HCT116 (cell line): ENCODE data around the gene FLNA. TPM values are rescaled to one million over a fixed set of nuclear protein-coding genes. Genes with fewer than 3 reads are reported as not detected.

Experiments
- ATAC-seq: fragments of 200-7000 bp; cut with Tn5 transposase; 2 replicates; pipeline ENCODE4 v1.9.1; 2020; ENCODE audit warnings: mild to moderate bottlenecking, moderate library complexity
- BruUV-seq: library from RNA; stranded (reverse); fragments of 400-500 nt; replicated peaks from 2 replicates; lab custom pipeline; 2021; lab: Mats Ljungman, UMichigan
- CTCF ChIA-PET: fragments of 300-600 bp; sonication (Branson Sonifier 250); formaldehyde crosslinking; loops from one replicate; lab custom pipeline; 2021; ENCODE audit warnings: antibody characterized with exemption; lab: Charles Lee
- POLR2A ChIA-PET: fragments of 300-600, 350-600 bp; sonication (Branson Sonifier 250); formaldehyde crosslinking; loops from one replicate; lab custom pipeline; 2021; ENCODE audit warnings: antibody characterized with exemption; lab: Charles Lee
- RAD21 ChIA-PET, 2 experiments: fragments of 300-600 bp; sonication (Branson Sonifier 250); formaldehyde crosslinking; loops; one replicate each; lab custom pipeline; 2023; ENCODE audit warnings: low total read pairs in 2 of 2; ENCODE audit not compliant: uncharacterized antibody in 2 of 2, unreplicated experiment in 2 of 2, low non-redundant PET in 1 of 2; lab: Charles Lee
- DNase-seq: peaks from one replicate; pipeline ENCODE4 v3.0.0-alpha.2; 2010; ENCODE audit warnings: low read depth, low spot score
- H2AFZ ChIP-seq: fragments of 200-600 bp; shearing (Covaris generic), sonication (generic); 2 replicates; pipeline ENCODE4 v1.6.1; 2017; ENCODE audit warnings: low read depth, mixed run types, mixed read lengths, antibody characterized with exemption, low read length; ENCODE audit not compliant: poor library complexity, severe bottlenecking
- H3K27ac ChIP-seq: 2 replicates; pipeline ENCODE4 v1.5.1; 2012; ENCODE audit warnings: low read depth, low read length
- H3K27me3 ChIP-seq: fragments of 200-600 bp; sonication (generic); 2 replicates; pipeline ENCODE4 v1.6.1; 2016; ENCODE audit warnings: mixed run types, low read length, mixed read lengths; ENCODE audit not compliant: insufficient read depth
- H3K36me3 ChIP-seq, 2 experiments: fragments of 200-500 bp in 1 of 2; fragments of 200-600 bp in 1 of 2; sonication (Bioruptor generic) in 1 of 2; sonication (generic) in 1 of 2; 2 replicates each; pipeline versions ENCODE4 v1.5.1 to v1.6.1; 2014 to 2016; ENCODE audit warnings: low read length in 2 of 2, inconsistent platforms in 1 of 2, mixed read lengths in 1 of 2, mixed run types in 1 of 2; ENCODE audit not compliant: insufficient read depth in 2 of 2, control insufficient read depth in 1 of 2
- H3K4me1 ChIP-seq, 2 experiments: fragments of 200-600 bp in 1 of 2; sonication (generic) in 1 of 2; 2 replicates each; pipeline versions ENCODE4 v1.5.1 to v1.6.1; 2012 to 2017; ENCODE audit warnings: low read length in 2 of 2, inconsistent platforms in 1 of 2, mild to moderate bottlenecking in 1 of 2, mixed read lengths in 1 of 2, mixed run types in 1 of 2, moderate library complexity in 1 of 2; ENCODE audit not compliant: insufficient read depth in 2 of 2, control insufficient read depth in 1 of 2
- H3K4me2 ChIP-seq: fragments of 200-600 bp; sonication (generic); 2 replicates; pipeline ENCODE4 v1.6.1; 2017; ENCODE audit warnings: mixed run types, low read length, mixed read lengths
- H3K4me3 ChIP-seq, 2 experiments: fragments of 200-600 bp in 1 of 2; sonication (generic) in 1 of 2; replicated peaks in 1 of 2; 2 replicates each; pipeline ENCODE4 v1.5.1; 2011 to 2016; ENCODE audit warnings: low read length in 2 of 2, control low read depth in 1 of 2, low read depth in 1 of 2, mild to moderate bottlenecking in 1 of 2, mixed read lengths in 1 of 2, mixed run types in 1 of 2
- H3K79me2 ChIP-seq: fragments of 200-600 bp; sonication (generic); 2 replicates; pipeline ENCODE4 v1.6.1; 2017; ENCODE audit warnings: mild to moderate bottlenecking, mixed run types, low read length, moderate library complexity, mixed read lengths; ENCODE audit not compliant: insufficient read depth
- H3K9ac ChIP-seq: fragments of 200-600 bp; sonication (generic); 2 replicates; pipeline ENCODE4 v1.6.1; 2016; ENCODE audit warnings: low read length, mixed read lengths
- H3K9me2 ChIP-seq: fragments of 200-600 bp; sonication (generic), shearing (Covaris generic); 2 replicates; pipeline ENCODE4 v1.6.1; 2017; ENCODE audit warnings: mixed run types, mild to moderate bottlenecking, moderate library complexity; ENCODE audit not compliant: insufficient read depth
- H3K9me3 ChIP-seq, 2 experiments: fragments of 200-500 bp in 1 of 2; fragments of 200-600 bp in 1 of 2; sonication (Bioruptor generic) in 1 of 2; sonication (generic) in 1 of 2; 2 replicates each; pipeline ENCODE4 v1.6.1; 2014 to 2017; ENCODE audit warnings: low read length in 2 of 2, mixed read lengths in 2 of 2, inconsistent platforms in 1 of 2, low read depth in 1 of 2, mild to moderate bottlenecking in 1 of 2, mixed run types in 1 of 2, moderate library complexity in 1 of 2; ENCODE audit not compliant: control insufficient read depth in 1 of 2, insufficient read depth in 1 of 2
- H4K20me1 ChIP-seq: fragments of 200-600 bp; sonication (generic), shearing (Covaris generic); 2 replicates; pipeline ENCODE4 v1.6.1; 2017; ENCODE audit warnings: mixed run types, mild to moderate bottlenecking, moderate library complexity; ENCODE audit not compliant: insufficient read depth
- ELF1 ChIP-seq: IDR thresholded peaks from 2 replicates; pipeline ENCODE4 v1.6.1; 2012; ENCODE audit warnings: low read depth, borderline replicate concordance
- POLR2AphosphoS5 ChIP-seq: IDR thresholded peaks from 2 replicates; pipeline ENCODE4 v1.6.1; 2011; ENCODE audit warnings: mild to moderate bottlenecking, low read depth, low read length, moderate library complexity
- REST ChIP-seq: IDR thresholded peaks from 2 replicates; pipeline ENCODE4 v1.6.1; 2012; ENCODE audit warnings: low read depth
- intact Hi-C: fragments of 100-400 bp; cut with micrococcal nuclease; formaldehyde crosslinking; loops from 2 replicates; pipeline ENCODE4 v1.10.0; 2022
- total RNA-seq: library from RNA; stranded (reverse); gene quantifications from one replicate; pipeline ENCODE4 v1.2.1, GENCODE V29; 2021; ENCODE audit not compliant: unreplicated experiment

FLNA gene
- total RNA-seq, 1 experiment from 2014 or later, result 546 TPM

GRCh38 chrX:154383359-154384283 lies 9.2 kb upstream of the FLNA start:
- Histone ChIP-seq H3K27me3 (no peaks in the 10 kb centered on the region), H3K27ac (no peak overlapping the region), H3K9me3 (no peaks in the 10 kb centered on the region), H2AFZ (no peak overlapping the region), H3K4me1 (peaks cover 3 to 15% of the 10 kb centered on the region in 2 experiments; a peak in 2 of 4 replicates), H3K36me3 (peaks cover 0 to 4% of the 10 kb centered on the region in 2 experiments; a peak in 2 of 4 replicates), H4K20me1 (no peaks in the 10 kb centered on the region)
- BruUV-seq, result no TSS peak
- POLR2A ChIA-PET, result interaction anchor here (0.9 to 1.7 kb wide), 3 partner anchors 10 to 455 kb away, joined by 3 to 6 read pairs (median 4); partner anchors contain the start of gene FLNA
- no peak for ATAC-seq
- intact Hi-C loops, result no loop called here
- TF ChIP-seq POLR2AphosphoS5 (0 out of 2 replicates have a peak, but pooled peaks have one; percentile 22), ELF1 (no peak), REST (no peak)
- TF ChIP-seq, all 23 proteins: peak for 1
- CTCF ChIA-PET, result interaction anchor here (1.0 kb wide), 1 partner anchor 10 kb away, joined by 3 read pairs; no protein-coding TSS in a partner anchor
- Histone ChIP-seq H3K4me2 (no peak overlapping the region), H3K9me2 (no peaks in the 10 kb centered on the region), H3K9ac (no peak overlapping the region), H3K4me3 (no peak overlapping the region), H3K79me2 (peaks cover 25% of the 10 kb centered on the region)
- RAD21 ChIA-PET, result no interaction called here
- DNase-seq, result no peak
